OCI-LY1 (cell line): ENCODE results near the gene MSH3.

Experiments used
- H2AFZ ChIP-seq: fragments of 200-600 bp; sonication (generic), shearing (Covaris generic); 2 replicates; pipeline ENCODE4 v1.6.0; 2014; ENCODE audit warnings: antibody characterized with exemption, mild to moderate bottlenecking, low read length
- H3F3A ChIP-seq: fragments of 200-600 bp; sonication (generic), shearing (Covaris generic); 2 replicates; pipeline ENCODE4 v1.6.0; 2014; ENCODE audit warnings: mild to moderate bottlenecking, antibody characterized with exemption, low read length, moderate library complexity; ENCODE audit not compliant: insufficient read depth
- H3K27ac ChIP-seq: fragments of 200-600 bp; sonication (generic); 2 replicates; pipeline ENCODE4 v1.5.1; 2014; ENCODE audit warnings: low read length, mixed run types, mild to moderate bottlenecking, low read depth; ENCODE audit not compliant: poor library complexity, severe bottlenecking
- H3K27me3 ChIP-seq: fragments of 200-600 bp; sonication (generic); 2 replicates; pipeline ENCODE4 v1.6.0; 2014; ENCODE audit warnings: antibody characterized with exemption, mild to moderate bottlenecking, low read length, moderate library complexity; ENCODE audit not compliant: insufficient read depth
- H3K36me3 ChIP-seq: fragments of 200-600 bp; sonication (generic); 2 replicates; pipeline ENCODE4 v1.6.1; 2014; ENCODE audit warnings: mild to moderate bottlenecking, antibody characterized with exemption, low read length, moderate library complexity, mixed read lengths; ENCODE audit not compliant: insufficient read depth
- H3K4me1 ChIP-seq: fragments of 200-600 bp; sonication (generic); 2 replicates; pipeline ENCODE4 v1.5.1; 2014; ENCODE audit warnings: mild to moderate bottlenecking, low read length, moderate library complexity; ENCODE audit not compliant: insufficient read depth, severe bottlenecking
- H3K4me2 ChIP-seq: fragments of 200-600 bp; sonication (generic), shearing (Covaris generic); 2 replicates; pipeline ENCODE4 v1.6.1; 2014; ENCODE audit warnings: low read length
- H3K4me3 ChIP-seq: fragments of 200-600 bp; sonication (generic); 2 replicates; pipeline ENCODE4 v1.5.1; 2014; ENCODE audit warnings: low read length, low read depth, mild to moderate bottlenecking, mixed read lengths; ENCODE audit not compliant: poor library complexity, severe bottlenecking
- H3K79me2 ChIP-seq: fragments of 200-600 bp; shearing (Covaris generic); 2 replicates; pipeline ENCODE4 v1.6.1; 2016; ENCODE audit warnings: mixed run types, low read length, mixed read lengths; ENCODE audit not compliant: insufficient read depth
- H3K9ac ChIP-seq: fragments of 200-600 bp; sonication (generic), shearing (Covaris generic); 2 replicates; pipeline ENCODE4 v1.6.1; 2014; ENCODE audit warnings: mild to moderate bottlenecking, low read length, mixed read lengths
- H3K9me2 ChIP-seq: fragments of 200-600 bp; sonication (generic), shearing (Covaris generic); 2 replicates; pipeline ENCODE4 v1.6.1; 2014; ENCODE audit warnings: low read depth, mild to moderate bottlenecking, low read length, mixed read lengths
- H3K9me3 ChIP-seq: fragments of 200-600 bp; shearing (Covaris generic); 2 replicates; pipeline ENCODE4 v1.6.1; 2014; ENCODE audit warnings: low read length, mixed read lengths
- H4K20me1 ChIP-seq: fragments of 200-600 bp; sonication (generic), shearing (Covaris generic); 2 replicates; pipeline ENCODE4 v1.6.0; 2016; ENCODE audit warnings: mild to moderate bottlenecking, low read length; ENCODE audit not compliant: insufficient read depth
- EZH2 ChIP-seq: fragments of 200-600 bp; sonication (generic), shearing (Covaris generic); IDR thresholded peaks from 2 replicates; pipeline ENCODE4 v1.8.0; 2017; ENCODE audit warnings: borderline replicate concordance, mixed run types, mild to moderate bottlenecking, antibody characterized with exemption, low read length, moderate library complexity, mixed read lengths
- TF ChIP-seq, protein P1 (sequence below): fragments of 200-600 bp; sonication (generic), shearing (Covaris generic); IDR thresholded peaks from 2 replicates; pipeline ENCODE4 v1.5.1; 2017; ENCODE audit warnings: mild to moderate bottlenecking, antibody characterized with exemption, low read length, moderate library complexity, mixed read lengths

The MSH3 gene

DNA sequence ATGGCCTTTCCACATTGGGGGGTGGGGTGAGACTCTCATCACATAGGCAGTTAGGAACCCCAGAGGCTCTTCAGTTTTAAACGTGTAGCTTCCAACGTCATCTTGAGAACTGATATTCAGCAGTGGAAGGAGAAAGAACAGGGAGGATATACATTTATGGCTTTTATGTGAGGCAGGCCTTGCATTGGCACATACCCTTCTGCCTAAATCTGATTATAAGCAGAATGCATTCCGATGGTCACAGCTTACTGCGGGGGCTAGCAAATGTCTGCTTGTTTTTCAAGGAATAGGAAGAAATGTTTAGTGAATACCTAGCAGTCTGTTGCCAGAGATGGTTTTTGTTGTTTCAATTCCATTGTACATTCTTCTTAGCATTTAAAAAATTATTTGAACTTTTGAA lies 99.3 kb downstream of the MSH3 start:
- Histone ChIP-seq H3K4me2 (no peak overlapping the region), H3K9me3 (no peaks in the 10 kb centered on the region), H3K79me2 (no peaks in the 10 kb centered on the region), H3K36me3 (peaks cover 12% of the 10 kb centered on the region), H2AFZ (no peak overlapping the region), H3K4me1 (peaks cover 11% of the 10 kb centered on the region), H3K9me2 (no peaks in the 10 kb centered on the region), H3K27me3 (no peaks in the 10 kb centered on the region), H3K27ac (no peak overlapping the region), H3K9ac (no peak overlapping the region), H4K20me1 (no peaks in the 10 kb centered on the region), H3F3A (no peaks in the 10 kb centered on the region), H3K4me3 (no peak overlapping the region)
- no peak for TF ChIP-seq EZH2

DNA sequence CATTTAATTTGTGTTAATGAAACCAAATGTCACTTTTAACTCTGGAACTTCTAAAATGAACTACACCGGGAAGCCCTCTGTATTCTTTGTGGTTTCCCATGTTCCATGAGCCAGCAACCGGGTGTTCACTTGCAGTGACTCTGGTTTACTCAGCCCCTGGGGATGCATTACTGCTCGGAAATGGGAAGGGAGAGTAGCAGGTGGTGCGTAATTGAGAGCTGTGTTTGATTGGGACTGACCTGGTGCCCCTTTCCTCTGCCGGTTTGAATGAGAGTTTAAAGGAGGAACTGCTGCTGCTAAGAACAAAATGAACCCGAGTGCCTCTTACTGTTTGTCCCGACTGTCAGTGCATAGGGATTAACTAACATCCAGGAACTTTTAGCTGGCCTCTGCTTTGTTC lies 100.4 kb downstream of the MSH3 start:
- Histone ChIP-seq H3K4me1 (peaks cover 11% of the 10 kb centered on the region), H3K79me2 (no peaks in the 10 kb centered on the region), H3K4me2 (no peak overlapping the region), H2AFZ (no peak overlapping the region), H3F3A (no peaks in the 10 kb centered on the region), H3K27me3 (no peaks in the 10 kb centered on the region), H3K36me3 (peaks cover 12% of the 10 kb centered on the region), H3K9me2 (no peaks in the 10 kb centered on the region), H3K9me3 (no peaks in the 10 kb centered on the region), H3K9ac (no peak overlapping the region), H3K27ac (no peak overlapping the region), H3K4me3 (no peak overlapping the region), H4K20me1 (no peaks in the 10 kb centered on the region)
- TF ChIP-seq EZH2: no peak
- TF ChIP-seq, protein P1, sequence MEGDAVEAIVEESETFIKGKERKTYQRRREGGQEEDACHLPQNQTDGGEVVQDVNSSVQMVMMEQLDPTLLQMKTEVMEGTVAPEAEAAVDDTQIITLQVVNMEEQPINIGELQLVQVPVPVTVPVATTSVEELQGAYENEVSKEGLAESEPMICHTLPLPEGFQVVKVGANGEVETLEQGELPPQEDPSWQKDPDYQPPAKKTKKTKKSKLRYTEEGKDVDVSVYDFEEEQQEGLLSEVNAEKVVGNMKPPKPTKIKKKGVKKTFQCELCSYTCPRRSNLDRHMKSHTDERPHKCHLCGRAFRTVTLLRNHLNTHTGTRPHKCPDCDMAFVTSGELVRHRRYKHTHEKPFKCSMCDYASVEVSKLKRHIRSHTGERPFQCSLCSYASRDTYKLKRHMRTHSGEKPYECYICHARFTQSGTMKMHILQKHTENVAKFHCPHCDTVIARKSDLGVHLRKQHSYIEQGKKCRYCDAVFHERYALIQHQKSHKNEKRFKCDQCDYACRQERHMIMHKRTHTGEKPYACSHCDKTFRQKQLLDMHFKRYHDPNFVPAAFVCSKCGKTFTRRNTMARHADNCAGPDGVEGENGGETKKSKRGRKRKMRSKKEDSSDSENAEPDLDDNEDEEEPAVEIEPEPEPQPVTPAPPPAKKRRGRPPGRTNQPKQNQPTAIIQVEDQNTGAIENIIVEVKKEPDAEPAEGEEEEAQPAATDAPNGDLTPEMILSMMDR: no peak

GRCh38 chr5:80755626-80756025 lies 101.2 kb downstream of the MSH3 start:
- Histone ChIP-seq H3K4me1 (peaks cover 11% of the 10 kb centered on the region), H3K27ac (no peak overlapping the region), H3K4me2 (no peak overlapping the region), H3K9me3 (no peaks in the 10 kb centered on the region), H3K9me2 (no peaks in the 10 kb centered on the region), H2AFZ (no peak overlapping the region), H3K79me2 (no peaks in the 10 kb centered on the region), H3K36me3 (peaks cover 9% of the 10 kb centered on the region), H3K9ac (no peak overlapping the region), H3F3A (no peaks in the 10 kb centered on the region), H3K27me3 (no peaks in the 10 kb centered on the region), H3K4me3 (no peak overlapping the region), H4K20me1 (no peaks in the 10 kb centered on the region)
- TF ChIP-seq EZH2: no peak
- TF ChIP-seq, protein P1: no peak

DNA sequence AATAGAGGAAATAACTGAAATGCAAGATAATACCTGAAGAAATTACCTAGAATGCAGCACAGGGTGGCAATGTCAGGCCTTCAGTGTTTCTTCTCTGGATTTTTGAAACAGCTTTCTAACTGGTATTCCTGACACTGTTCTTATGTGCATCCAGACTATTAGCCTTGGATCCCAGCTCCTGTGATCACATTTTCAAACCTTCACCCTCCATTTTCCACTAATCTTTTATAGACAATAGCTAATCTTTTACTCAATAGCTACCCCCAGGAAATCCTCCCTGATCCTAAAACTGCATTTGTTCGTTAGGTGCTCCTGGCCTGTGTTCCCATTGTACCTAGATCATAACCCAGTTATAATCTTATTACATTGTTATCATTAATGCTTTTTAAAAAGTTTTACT lies 101.8 kb downstream of the MSH3 start:
- H4K20me1 ChIP-seq: no peaks in the 10 kb centered on the region
- TF ChIP-seq, protein P1: no peak
- no peak for TF ChIP-seq EZH2
- no peaks in the 10 kb centered on the region for H3F3A ChIP-seq
- no peaks in the 10 kb centered on the region for H3K79me2 ChIP-seq
- no peaks in the 10 kb centered on the region for H3K9me2 ChIP-seq
- H3K4me2 ChIP-seq: no peak overlapping the region
- H3K4me1 ChIP-seq: peaks cover 11% of the 10 kb centered on the region
- H3K27me3 ChIP-seq: no peaks in the 10 kb centered on the region
- H3K9me3 ChIP-seq: no peaks in the 10 kb centered on the region
- no peak overlapping the region for H3K27ac ChIP-seq
- peaks cover 7% of the 10 kb centered on the region for H3K36me3 ChIP-seq
- no peak overlapping the region for H3K4me3 ChIP-seq
- H2AFZ ChIP-seq: no peak overlapping the region
- no peak overlapping the region for H3K9ac ChIP-seq
